WTC11 (cell line): Measurements from ENCODE around the gene RNF212.

ENCODE experiments used
- IRF2 ChIP-seq: sonication (generic); formaldehyde crosslinking; IDR thresholded peaks from 2 replicates; pipeline ENCODE4 v1.8.0; 2022; ENCODE audit warnings: low read depth, missing genetic modification reagents, borderline replicate concordance
- NFE2L1 ChIP-seq: sonication (generic); formaldehyde crosslinking; IDR thresholded peaks from 2 replicates; pipeline ENCODE4 v1.8.1; 2023; ENCODE audit warnings: missing genetic modification reagents
- NFYB ChIP-seq: sonication (generic); formaldehyde crosslinking; conservative IDR thresholded peaks from 2 replicates; pipeline ENCODE4 v1.8.0; 2022; ENCODE audit warnings: low read depth, missing genetic modification reagents
- NR2C2 ChIP-seq: sonication (generic); formaldehyde crosslinking; IDR thresholded peaks from 2 replicates; pipeline ENCODE4 v1.8.0; 2022; ENCODE audit warnings: mild to moderate bottlenecking, missing genetic modification reagents
- SP1 ChIP-seq: sonication (generic); formaldehyde crosslinking; conservative IDR thresholded peaks from 2 replicates; pipeline ENCODE4 v1.8.1; 2022; ENCODE audit warnings: missing genetic modification reagents
- TEAD4 ChIP-seq: sonication (generic); formaldehyde crosslinking; IDR thresholded peaks from 2 replicates; pipeline ENCODE4 v1.8.0; 2022; ENCODE audit warnings: mild to moderate bottlenecking, missing genetic modification reagents
- ZNF121 ChIP-seq: sonication (generic); formaldehyde crosslinking; IDR thresholded peaks from 2 replicates; pipeline ENCODE4 v1.8.0; 2023; ENCODE audit warnings: missing genetic modification reagents
- TF ChIP-seq, protein P1 (sequence below): fragments of 200-600 bp; IDR thresholded peaks from 2 replicates; pipeline ENCODE4 v1.8.0; 2022; ENCODE audit warnings: antibody characterized with exemption
- TF ChIP-seq, protein P2 (sequence below): sonication (generic); formaldehyde crosslinking; IDR thresholded peaks from 2 replicates; pipeline ENCODE4 v1.8.1; 2022; ENCODE audit warnings: mild to moderate bottlenecking, moderate library complexity, missing genetic modification reagents
- TF ChIP-seq, protein P3 (sequence below): sonication (generic); formaldehyde crosslinking; IDR thresholded peaks from 2 replicates; pipeline ENCODE4 v1.8.0; 2023; ENCODE audit warnings: missing genetic modification reagents, mild to moderate bottlenecking, borderline replicate concordance
- TF ChIP-seq, protein P4 (sequence below): sonication (generic); formaldehyde crosslinking; IDR thresholded peaks from 2 replicates; pipeline ENCODE4 v1.8.1; 2022; ENCODE audit warnings: mild to moderate bottlenecking, missing genetic modification reagents, moderate library complexity, borderline replicate concordance
- TF ChIP-seq, protein P5 (sequence below): sonication (generic); formaldehyde crosslinking; IDR thresholded peaks from 2 replicates; pipeline ENCODE4 v1.8.0; 2023; ENCODE audit warnings: missing genetic modification reagents

DNA sequence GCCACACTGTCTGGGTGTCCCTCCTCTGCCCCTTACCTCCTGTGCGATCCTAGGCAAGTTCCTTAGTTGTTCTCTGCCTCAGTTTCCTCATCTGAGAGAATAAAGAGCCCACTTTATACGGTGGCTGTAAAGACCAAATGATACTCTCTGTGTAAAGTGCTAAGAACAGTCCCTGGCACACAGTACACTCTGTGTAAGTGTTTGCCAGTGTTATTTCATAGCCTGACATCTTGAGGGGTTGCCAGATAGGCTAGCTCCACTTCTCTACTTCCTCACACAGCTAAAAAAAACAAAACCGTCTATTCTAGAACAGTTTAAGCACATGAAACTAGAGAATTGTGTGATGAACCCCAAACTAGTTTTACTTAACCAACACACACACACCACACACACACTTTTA, 42.0 kb upstream of the RNF212 start:
- TF ChIP-seq, protein P1, sequence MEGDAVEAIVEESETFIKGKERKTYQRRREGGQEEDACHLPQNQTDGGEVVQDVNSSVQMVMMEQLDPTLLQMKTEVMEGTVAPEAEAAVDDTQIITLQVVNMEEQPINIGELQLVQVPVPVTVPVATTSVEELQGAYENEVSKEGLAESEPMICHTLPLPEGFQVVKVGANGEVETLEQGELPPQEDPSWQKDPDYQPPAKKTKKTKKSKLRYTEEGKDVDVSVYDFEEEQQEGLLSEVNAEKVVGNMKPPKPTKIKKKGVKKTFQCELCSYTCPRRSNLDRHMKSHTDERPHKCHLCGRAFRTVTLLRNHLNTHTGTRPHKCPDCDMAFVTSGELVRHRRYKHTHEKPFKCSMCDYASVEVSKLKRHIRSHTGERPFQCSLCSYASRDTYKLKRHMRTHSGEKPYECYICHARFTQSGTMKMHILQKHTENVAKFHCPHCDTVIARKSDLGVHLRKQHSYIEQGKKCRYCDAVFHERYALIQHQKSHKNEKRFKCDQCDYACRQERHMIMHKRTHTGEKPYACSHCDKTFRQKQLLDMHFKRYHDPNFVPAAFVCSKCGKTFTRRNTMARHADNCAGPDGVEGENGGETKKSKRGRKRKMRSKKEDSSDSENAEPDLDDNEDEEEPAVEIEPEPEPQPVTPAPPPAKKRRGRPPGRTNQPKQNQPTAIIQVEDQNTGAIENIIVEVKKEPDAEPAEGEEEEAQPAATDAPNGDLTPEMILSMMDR, result no peak
- TF ChIP-seq IRF2 (no peak), NR2C2 (no peak), ZNF121 (CRISPR knock-in tag) (no peak), NFYB (CRISPR knock-in tag) (no peak), TEAD4 (CRISPR knock-in tag) (no peak), NFE2L1 (no peak), SP1 (CRISPR knock-in tag) (no peak)
- TF ChIP-seq, protein P2, sequence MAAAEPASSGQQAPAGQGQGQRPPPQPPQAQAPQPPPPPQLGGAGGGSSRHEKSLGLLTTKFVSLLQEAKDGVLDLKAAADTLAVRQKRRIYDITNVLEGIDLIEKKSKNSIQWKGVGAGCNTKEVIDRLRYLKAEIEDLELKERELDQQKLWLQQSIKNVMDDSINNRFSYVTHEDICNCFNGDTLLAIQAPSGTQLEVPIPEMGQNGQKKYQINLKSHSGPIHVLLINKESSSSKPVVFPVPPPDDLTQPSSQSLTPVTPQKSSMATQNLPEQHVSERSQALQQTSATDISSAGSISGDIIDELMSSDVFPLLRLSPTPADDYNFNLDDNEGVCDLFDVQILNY (CRISPR knock-in tag), result no peak
- TF ChIP-seq, protein P3, sequence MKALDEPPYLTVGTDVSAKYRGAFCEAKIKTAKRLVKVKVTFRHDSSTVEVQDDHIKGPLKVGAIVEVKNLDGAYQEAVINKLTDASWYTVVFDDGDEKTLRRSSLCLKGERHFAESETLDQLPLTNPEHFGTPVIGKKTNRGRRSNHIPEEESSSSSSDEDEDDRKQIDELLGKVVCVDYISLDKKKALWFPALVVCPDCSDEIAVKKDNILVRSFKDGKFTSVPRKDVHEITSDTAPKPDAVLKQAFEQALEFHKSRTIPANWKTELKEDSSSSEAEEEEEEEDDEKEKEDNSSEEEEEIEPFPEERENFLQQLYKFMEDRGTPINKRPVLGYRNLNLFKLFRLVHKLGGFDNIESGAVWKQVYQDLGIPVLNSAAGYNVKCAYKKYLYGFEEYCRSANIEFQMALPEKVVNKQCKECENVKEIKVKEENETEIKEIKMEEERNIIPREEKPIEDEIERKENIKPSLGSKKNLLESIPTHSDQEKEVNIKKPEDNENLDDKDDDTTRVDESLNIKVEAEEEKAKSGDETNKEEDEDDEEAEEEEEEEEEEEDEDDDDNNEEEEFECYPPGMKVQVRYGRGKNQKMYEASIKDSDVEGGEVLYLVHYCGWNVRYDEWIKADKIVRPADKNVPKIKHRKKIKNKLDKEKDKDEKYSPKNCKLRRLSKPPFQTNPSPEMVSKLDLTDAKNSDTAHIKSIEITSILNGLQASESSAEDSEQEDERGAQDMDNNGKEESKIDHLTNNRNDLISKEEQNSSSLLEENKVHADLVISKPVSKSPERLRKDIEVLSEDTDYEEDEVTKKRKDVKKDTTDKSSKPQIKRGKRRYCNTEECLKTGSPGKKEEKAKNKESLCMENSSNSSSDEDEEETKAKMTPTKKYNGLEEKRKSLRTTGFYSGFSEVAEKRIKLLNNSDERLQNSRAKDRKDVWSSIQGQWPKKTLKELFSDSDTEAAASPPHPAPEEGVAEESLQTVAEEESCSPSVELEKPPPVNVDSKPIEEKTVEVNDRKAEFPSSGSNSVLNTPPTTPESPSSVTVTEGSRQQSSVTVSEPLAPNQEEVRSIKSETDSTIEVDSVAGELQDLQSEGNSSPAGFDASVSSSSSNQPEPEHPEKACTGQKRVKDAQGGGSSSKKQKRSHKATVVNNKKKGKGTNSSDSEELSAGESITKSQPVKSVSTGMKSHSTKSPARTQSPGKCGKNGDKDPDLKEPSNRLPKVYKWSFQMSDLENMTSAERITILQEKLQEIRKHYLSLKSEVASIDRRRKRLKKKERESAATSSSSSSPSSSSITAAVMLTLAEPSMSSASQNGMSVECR (CRISPR knock-in tag), result no peak
- TF ChIP-seq, protein P4, sequence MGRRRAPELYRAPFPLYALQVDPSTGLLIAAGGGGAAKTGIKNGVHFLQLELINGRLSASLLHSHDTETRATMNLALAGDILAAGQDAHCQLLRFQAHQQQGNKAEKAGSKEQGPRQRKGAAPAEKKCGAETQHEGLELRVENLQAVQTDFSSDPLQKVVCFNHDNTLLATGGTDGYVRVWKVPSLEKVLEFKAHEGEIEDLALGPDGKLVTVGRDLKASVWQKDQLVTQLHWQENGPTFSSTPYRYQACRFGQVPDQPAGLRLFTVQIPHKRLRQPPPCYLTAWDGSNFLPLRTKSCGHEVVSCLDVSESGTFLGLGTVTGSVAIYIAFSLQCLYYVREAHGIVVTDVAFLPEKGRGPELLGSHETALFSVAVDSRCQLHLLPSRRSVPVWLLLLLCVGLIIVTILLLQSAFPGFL (CRISPR knock-in tag), result no peak
- TF ChIP-seq, protein P5, sequence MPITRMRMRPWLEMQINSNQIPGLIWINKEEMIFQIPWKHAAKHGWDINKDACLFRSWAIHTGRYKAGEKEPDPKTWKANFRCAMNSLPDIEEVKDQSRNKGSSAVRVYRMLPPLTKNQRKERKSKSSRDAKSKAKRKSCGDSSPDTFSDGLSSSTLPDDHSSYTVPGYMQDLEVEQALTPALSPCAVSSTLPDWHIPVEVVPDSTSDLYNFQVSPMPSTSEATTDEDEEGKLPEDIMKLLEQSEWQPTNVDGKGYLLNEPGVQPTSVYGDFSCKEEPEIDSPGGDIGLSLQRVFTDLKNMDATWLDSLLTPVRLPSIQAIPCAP (CRISPR knock-in tag), result no peak
